Measurements from ENCODE around the gene FRRS1L.

The FRRS1L gene

GRCh38 chr9:109176386-109176785, 9.3 kb upstream of the FRRS1L start:
- no peak for DNase-seq (ENCODE audit: low read depth)

- DNase-seq (ENCODE audit: low read depth), result no peak
Observed at GRCh38 chr9:109172935-109173334, 5.9 kb upstream of the FRRS1L start.

DNA sequence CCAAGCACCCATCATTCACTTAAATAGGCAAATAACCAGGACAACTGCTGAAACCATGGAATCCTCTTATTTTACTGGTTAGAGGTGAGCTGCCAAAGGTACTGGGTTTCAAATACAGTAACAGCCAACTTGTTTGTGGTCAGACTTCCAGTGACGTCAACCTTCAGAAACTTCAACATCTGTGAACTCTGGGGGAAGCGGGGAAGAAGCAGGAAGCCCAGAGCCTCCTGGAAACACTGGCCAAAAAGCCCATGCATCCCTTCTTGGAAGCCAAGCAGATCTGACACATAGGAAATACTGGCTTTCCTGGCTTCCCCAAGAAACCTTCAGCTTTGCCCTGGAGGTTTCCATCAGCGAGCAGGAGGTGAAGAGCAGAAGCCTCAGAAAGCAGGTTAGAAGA, 4.9 kb upstream of the FRRS1L start:
- DNase-seq (ENCODE audit: low read depth), result no peak

GRCh38 chr9:109168170-109168569, 1.1 kb upstream of the FRRS1L start:
- no peak for DNase-seq (ENCODE audit: low read depth)

DNA sequence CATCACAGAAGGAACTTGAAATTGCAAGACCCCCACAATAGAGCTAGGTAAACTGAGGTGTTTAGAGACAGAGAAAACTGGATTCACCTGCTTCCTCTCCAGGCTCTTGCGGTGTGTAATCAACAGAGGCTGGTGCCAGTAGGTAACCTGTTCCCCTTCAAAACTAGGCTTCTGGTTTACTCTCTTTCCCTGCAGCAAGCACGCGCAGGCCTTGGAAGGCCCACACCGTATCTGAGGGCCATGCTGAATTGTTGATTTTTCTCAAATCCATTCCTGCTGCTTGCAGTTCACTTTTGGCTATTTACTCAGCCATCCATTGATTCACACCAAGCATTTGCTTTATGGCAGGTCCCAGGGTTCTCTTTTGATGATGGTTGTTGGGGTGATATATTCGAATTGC, 667 bp upstream of the FRRS1L start:
- DNase-seq (ENCODE audit: low read depth), result no peak

DNA sequence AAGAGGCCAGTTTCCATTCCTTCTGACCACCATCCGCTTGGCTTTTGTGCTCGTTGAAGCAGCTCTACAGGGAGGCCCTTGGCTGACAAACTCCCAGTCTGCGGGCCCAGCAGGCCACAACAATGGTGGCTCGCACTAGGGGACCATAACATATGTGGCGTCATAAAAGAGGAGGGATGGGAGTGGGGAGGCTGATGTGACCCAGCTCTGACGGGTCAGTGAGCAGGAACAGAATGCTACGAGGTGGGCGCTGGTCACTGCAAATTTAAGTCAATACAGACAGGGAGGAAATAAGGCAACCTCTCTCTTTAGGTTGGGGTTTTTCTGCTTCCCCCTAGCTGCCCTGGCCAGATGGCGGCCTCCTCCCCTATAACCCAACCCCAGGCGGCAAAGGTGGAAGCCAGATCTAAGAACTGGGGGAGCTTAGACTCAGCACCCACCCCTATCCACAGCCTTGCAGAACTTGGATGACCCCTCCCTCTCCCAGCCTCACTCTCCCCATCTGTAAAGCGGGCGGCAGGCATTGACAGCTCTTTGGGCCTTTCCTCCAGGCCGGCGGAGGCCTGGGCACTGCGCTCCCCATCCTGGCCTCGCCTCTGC, 778 bp downstream of the FRRS1L start:
- no peak for DNase-seq (ENCODE audit: low read depth)

DNA sequence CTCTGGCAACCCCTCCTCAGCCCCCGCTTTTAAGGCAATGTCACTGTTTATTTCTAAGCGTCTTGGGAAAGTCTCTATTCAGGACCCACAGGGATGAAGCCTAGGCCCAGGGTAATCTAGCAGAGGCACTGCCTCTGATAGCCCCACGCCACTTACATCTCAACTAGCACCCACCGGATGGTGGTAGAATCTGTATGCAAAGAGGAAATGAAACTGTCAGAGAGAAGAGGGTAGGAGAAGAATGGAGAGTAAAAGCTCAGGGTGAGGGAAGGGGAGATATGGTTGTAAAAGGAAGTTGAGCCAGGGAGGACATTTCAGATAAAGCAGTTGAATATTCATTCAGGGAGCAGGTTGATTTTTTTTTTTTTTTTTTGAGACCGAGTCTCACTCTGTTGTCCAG, 3.0 kb downstream of the FRRS1L start:
- no peak for DNase-seq (ENCODE audit: low read depth)

DNA sequence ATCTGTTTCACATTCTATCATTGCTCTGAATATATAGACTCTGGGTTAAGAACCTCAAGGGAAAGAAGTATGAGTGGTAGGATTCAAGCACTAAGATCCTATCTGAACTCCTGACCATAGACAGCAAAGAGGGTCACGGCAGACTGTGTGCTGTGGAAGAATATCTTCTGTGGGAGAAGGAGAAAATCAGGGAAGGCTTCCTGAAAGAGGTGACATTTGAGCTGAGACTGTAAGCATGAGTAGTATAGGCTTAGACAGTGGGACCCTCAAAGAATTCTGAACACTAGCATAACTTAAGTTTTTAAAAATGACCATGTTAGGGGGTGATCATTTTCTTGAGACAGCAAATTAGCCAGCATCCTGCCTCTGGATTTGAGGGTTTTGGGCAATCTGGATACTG, 3.9 kb downstream of the FRRS1L start:
- DNase-seq (ENCODE audit: low read depth), result no peak

- DNase-seq (ENCODE audit: low read depth), result no peak
Observed at GRCh38 chr9:109162677-109163076, 4.4 kb downstream of the FRRS1L start.

DNA sequence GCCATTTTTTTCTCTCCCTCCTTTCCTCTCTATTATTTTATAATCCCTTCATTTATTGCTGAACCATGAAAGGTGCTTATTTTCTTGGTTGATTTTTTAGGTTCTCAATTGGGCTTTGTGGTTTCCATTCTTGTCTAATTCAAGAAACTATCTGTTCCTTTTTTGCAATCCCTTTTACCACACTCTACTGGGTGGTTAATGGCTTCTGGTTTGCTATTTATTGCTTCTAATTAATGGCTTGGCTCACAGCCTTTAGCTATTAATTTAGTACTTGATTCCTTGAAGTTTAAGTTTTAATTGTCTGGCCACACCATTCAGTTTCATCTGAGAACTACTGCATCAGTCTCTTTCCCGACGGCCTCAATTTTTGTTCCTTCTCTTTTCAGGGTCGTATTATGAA, 5.6 kb downstream of the FRRS1L start:
- DNase-seq (ENCODE audit: low read depth), result no peak

- no peak for DNase-seq (ENCODE audit: low read depth)
Observed at GRCh38 chr9:109159583-109159982, 7.5 kb downstream of the FRRS1L start.

DNA sequence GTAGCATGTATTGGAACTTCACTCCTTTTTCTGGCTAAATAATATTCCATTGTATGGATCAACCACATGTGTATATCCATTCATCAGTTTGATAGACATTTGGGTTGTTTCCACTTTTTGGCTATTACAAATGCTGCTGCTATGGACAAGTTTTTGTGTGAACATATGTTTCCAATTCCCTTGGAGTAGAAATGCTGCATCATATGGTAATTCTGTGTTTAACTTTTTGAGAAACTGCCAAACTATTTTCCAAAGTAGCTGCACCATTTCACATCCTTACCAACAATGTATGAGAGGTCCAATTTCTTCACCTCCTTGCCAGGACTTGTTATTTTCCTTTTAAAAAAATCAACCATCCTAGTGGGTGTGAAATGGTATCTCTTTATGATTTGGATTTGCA, 8.4 kb downstream of the FRRS1L start:
- DNase-seq (ENCODE audit: low read depth), result peak; percentile 78

- no peak for DNase-seq (ENCODE audit: low read depth)
Observed at GRCh38 chr9:109156708-109157107, 10.3 kb downstream of the FRRS1L start.

GRCh38 chr9:109150925-109151545, 16.0 kb downstream of the FRRS1L start:
- DNase-seq (ENCODE audit: low read depth), result no peak

DNA sequence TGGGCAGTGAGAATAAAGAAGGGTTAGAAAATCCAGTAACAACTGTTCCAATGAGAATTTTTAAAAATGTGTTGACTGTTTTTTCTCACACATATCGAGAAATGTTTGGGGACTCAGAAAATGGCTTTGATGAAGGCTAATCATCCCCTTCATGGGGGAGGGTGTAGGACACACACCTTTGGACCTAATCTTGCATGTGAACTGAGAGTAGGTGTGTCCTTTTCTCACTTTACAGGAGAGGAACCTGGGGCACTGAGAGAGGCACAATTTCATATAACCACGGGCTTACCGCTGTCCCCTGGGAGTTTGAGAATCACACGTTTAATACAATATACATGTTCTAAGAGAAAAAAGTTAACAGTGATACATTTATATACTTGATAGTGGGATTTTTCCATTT, 17.3 kb downstream of the FRRS1L start:
- no peak for DNase-seq (ENCODE audit: low read depth)

DNA sequence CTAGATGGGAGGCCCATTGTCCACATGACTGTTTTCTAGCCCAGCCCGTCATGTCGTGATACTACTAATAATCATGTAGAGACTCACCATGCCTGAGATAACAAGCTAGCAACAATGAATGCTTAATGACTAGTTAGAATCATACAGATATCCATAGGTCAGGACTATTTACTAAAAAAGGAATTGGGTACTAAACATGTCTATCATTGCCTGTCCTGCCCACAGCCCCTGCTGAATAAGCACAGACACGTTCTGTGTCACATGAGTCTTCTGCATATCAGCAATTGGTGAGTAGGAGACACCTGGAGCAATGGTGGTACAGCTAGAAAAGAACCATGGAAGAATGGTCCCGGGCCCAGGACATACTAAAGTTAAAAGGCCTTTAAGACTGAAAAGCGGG, 18.0 kb downstream of the FRRS1L start:
- no peak for DNase-seq (ENCODE audit: low read depth)

GRCh38 chr9:109145051-109145450, 22.0 kb downstream of the FRRS1L start:
- no peak for DNase-seq (ENCODE audit: low read depth)

- DNase-seq (ENCODE audit: low read depth), result peak; percentile 6
Observed at GRCh38 chr9:109143881-109144562, 23.0 kb downstream of the FRRS1L start.

DNA sequence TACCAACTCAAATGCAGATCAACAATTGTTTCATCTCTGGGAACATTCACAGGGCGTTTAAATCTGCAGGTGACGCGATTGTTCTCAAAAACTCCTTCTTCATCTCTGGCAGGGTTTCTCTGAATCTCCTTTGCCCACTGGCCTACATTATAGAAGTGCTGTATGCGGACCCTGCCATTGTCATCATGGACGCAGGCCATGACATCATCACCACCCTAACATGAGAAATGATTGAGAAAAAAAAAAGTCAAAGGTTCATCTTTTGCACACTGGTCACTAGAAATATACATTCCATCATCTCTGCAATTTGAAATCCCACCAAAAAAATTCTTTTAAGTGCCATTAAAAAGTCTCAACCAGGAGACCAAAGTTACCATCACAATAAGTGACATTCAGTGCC, 25.7 kb downstream of the FRRS1L start:
- DNase-seq (ENCODE audit: low read depth), result no peak

GRCh38 chr9:109139851-109140250, 27.2 kb downstream of the FRRS1L start:
- no peak for DNase-seq (ENCODE audit: low read depth)

GRCh38 chr9:109138421-109138820, 28.6 kb downstream of the FRRS1L start:
- DNase-seq (ENCODE audit: low read depth), result no peak

- DNase-seq (ENCODE audit: low read depth), result no peak
Observed at GRCh38 chr9:109134167-109134578, 32.9 kb downstream of the FRRS1L start.

GRCh38 chr9:109133533-109133932, 33.5 kb downstream of the FRRS1L start:
- no peak for DNase-seq (ENCODE audit: low read depth)

- DNase-seq (ENCODE audit: low read depth), result no peak
Observed at GRCh38 chr9:109132567-109133021, 34.5 kb downstream of the FRRS1L start.
